DMS53 treated with DMSO at 0.1 percent for 48 hours (cell line): ENCODE results near the gene CTDNEP1.
A peak's percentile ranks its signal among the peaks of the same experiment; 100 is the strongest.

Experiments
- DNase-seq: peaks from one replicate; lab custom pipeline; 2025; ENCODE audit not compliant: unreplicated experiment; lab: John Stamatoyannopoulos, UW

CTDNEP1 gene

GRCh38 chr17:7216242-7217112, 35.1 kb downstream of the CTDNEP1 start:
- no peak for DNase-seq

- DNase-seq: no peak
Observed at GRCh38 chr17:7215652-7216180, 35.8 kb downstream of the CTDNEP1 start.

GRCh38 chr17:7215136-7215638, 36.3 kb downstream of the CTDNEP1 start:
- DNase-seq: no peak

GRCh38 chr17:7214300-7215135, 37.0 kb downstream of the CTDNEP1 start:
- DNase-seq: peak; percentile 97

- peak; percentile 92 for DNase-seq
Observed at GRCh38 chr17:7213895-7214299, 37.6 kb downstream of the CTDNEP1 start.

GRCh38 chr17:7211491-7212273, 39.9 kb downstream of the CTDNEP1 start:
- DNase-seq: no peak

GRCh38 chr17:7208754-7209460, 42.6 kb downstream of the CTDNEP1 start:
- DNase-seq: no peak

- DNase-seq: no peak
Observed at GRCh38 chr17:7208027-7208571, 43.4 kb downstream of the CTDNEP1 start.

- DNase-seq: no peak
Observed at GRCh38 chr17:7207120-7208001, 44.2 kb downstream of the CTDNEP1 start.

- DNase-seq: no peak
Observed at GRCh38 chr17:7205561-7205960, 46.0 kb downstream of the CTDNEP1 start.

- peak; percentile 88 for DNase-seq
Observed at GRCh38 chr17:7204828-7205461, 46.6 kb downstream of the CTDNEP1 start.

GRCh38 chr17:7204336-7204735, 47.2 kb downstream of the CTDNEP1 start:
- no peak for DNase-seq

- DNase-seq: no peak
Observed at GRCh38 chr17:7203391-7203790, 48.1 kb downstream of the CTDNEP1 start.

- no peak for DNase-seq
Observed at GRCh38 chr17:7196651-7197401, 54.7 kb downstream of the CTDNEP1 start.

GRCh38 chr17:7195971-7196370, 55.6 kb downstream of the CTDNEP1 start:
- DNase-seq: no peak
